Skin epidermis (tissue), 12 donors: ENCODE measurements around the gene LRP1.
A peak's percentile ranks its signal among the peaks of the same experiment; 100 is the strongest.

Source experiments
- H3K27ac ChIP-seq, 21 experiments: fragments of 200-600 bp; sonication (generic) in 11 of 21; one replicate each; pipeline ENCODE4 v1.5.0; 2020; ENCODE audit warnings: mild to moderate bottlenecking in 3 of 21, inconsistent platforms in 2 of 21, moderate library complexity in 2 of 21
- H3K4me3 ChIP-seq, 7 experiments: fragments of 200-600 bp; sonication (generic) in 2 of 7; one replicate each; pipeline ENCODE4 v1.5.0; 2020; ENCODE audit warnings: inconsistent platforms in 2 of 7, mild to moderate bottlenecking in 2 of 7, moderate library complexity in 1 of 7

LRP1 gene

GRCh38 chr12:57211791-57212700, 83.8 kb downstream of the LRP1 start:
- no peak overlapping the region for H3K4me3 ChIP-seq
- H3K27ac ChIP-seq, result no peak overlapping the region

- H3K4me3 ChIP-seq, result no peak overlapping the region
- no peak overlapping the region for H3K27ac ChIP-seq
These were observed 84.4 kb downstream of the LRP1 start for GRCh38 chr12:57212701-57213057.

GRCh38 chr12:57213058-57213715, 84.9 kb downstream of the LRP1 start:
- Histone ChIP-seq H3K4me3 (no peak overlapping the region), H3K27ac (no peak overlapping the region)

GRCh38 chr12:57213763-57214397, 85.6 kb downstream of the LRP1 start:
- H3K27ac ChIP-seq, result peak overlapping the region in 1 of 21 experiments; percentile 24
- no peak overlapping the region for H3K4me3 ChIP-seq

- Histone ChIP-seq H3K27ac (peak overlapping the region in 1 of 21 experiments; percentile 24), H3K4me3 (no peak overlapping the region)
These were observed 86.1 kb downstream of the LRP1 start for GRCh38 chr12:57214398-57214781.

- Histone ChIP-seq H3K4me3 (no peak overlapping the region), H3K27ac (peak overlapping the region in 1 of 21 experiments; percentile 76)
These were observed 86.8 kb downstream of the LRP1 start for GRCh38 chr12:57215065-57215464.

GRCh38 chr12:57215668-57216013, 87.4 kb downstream of the LRP1 start:
- peak overlapping the region in 2 of 7 experiments; percentile 47 to 52 for H3K4me3 ChIP-seq

GRCh38 chr12:57216014-57216911, 88.0 kb downstream of the LRP1 start, which contains the start of gene NXPH4:
TSS of gene NXPH4 (plus strand) at chr12:57216794. CDS start at chr12:57216970, 176 bp downstream.
- Histone ChIP-seq H3K4me3 (peak within 1 kb of the TSS; percentile 28 to 52 (median 33)), H3K27ac (peak within 1 kb of the TSS in 4 of 21 experiments; percentile 21 to 76 (median 46))

More at GRCh38 chr12:57215668-57216013, 87.4 kb downstream of the LRP1 start:
- H3K27ac ChIP-seq, result peak overlapping the region in 1 of 21 experiments; percentile 76

- Histone ChIP-seq H3K4me3 (peak overlapping the region; percentile 28 to 52 (median 33)), H3K27ac (peak overlapping the region in 2 of 21 experiments; percentile 50 to 63)
These were observed 88.9 kb downstream of the LRP1 start for GRCh38 chr12:57216921-57217879.

GRCh38 chr12:57218030-57218853, 90.0 kb downstream of the LRP1 start:
- Histone ChIP-seq H3K4me3 (peak overlapping the region in 1 of 7 experiments; percentile 52), H3K27ac (no peak overlapping the region)

GRCh38 chr12:57219205-57219992, 91.1 kb downstream of the LRP1 start:
- Histone ChIP-seq H3K4me3 (no peak overlapping the region), H3K27ac (no peak overlapping the region)

GRCh38 chr12:57219993-57220754, 91.9 kb downstream of the LRP1 start:
- Histone ChIP-seq H3K27ac (no peak overlapping the region), H3K4me3 (no peak overlapping the region)

GRCh38 chr12:57220770-57221168, 92.5 kb downstream of the LRP1 start:
- no peak overlapping the region for H3K27ac ChIP-seq
- no peak overlapping the region for H3K4me3 ChIP-seq

- no peak overlapping the region for H3K4me3 ChIP-seq
- H3K27ac ChIP-seq, result no peak overlapping the region
These were observed 93.1 kb downstream of the LRP1 start for GRCh38 chr12:57221169-57221917.
